HG03565 (cell line): ENCODE results near the gene FCRLB.
"Not testable (repeated sequence)": the region's sequence is repeated elsewhere in the genome, so short reads cannot be mapped to it uniquely, and the experiment has no call there.

ENCODE experiments used
- ATAC-seq: cut with Tn5 transposase; IDR thresholded peaks from one replicate; pipeline ENCODE4 v1.9.1; 2021; ENCODE audit warnings: mild to moderate bottlenecking, moderate library complexity; ENCODE audit not compliant: unreplicated experiment

Gene FCRLB

GRCh38 chr1:161718559-161719324 lies 2.6 kb upstream of the FCRLB start:
- peak; percentile 43 for ATAC-seq

DNA sequence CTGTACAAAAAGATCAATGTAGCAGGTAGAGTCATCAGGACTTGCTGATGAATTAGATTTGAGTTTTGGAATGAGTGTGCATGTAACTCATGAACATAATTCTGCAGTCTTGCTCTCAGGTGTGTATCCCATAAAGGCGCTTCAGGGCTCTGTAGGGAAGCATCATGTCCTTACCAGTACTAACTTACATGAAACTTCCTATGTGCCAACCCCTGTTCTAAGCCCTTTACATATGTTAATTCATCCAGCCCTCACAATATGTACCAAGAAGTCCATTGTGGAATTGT lies 2.1 kb upstream of the FCRLB start:
- peak; percentile 28 for ATAC-seq

GRCh38 chr1:161720422-161720821 lies 922 bp upstream of the FCRLB start:
- no peak for ATAC-seq

DNA sequence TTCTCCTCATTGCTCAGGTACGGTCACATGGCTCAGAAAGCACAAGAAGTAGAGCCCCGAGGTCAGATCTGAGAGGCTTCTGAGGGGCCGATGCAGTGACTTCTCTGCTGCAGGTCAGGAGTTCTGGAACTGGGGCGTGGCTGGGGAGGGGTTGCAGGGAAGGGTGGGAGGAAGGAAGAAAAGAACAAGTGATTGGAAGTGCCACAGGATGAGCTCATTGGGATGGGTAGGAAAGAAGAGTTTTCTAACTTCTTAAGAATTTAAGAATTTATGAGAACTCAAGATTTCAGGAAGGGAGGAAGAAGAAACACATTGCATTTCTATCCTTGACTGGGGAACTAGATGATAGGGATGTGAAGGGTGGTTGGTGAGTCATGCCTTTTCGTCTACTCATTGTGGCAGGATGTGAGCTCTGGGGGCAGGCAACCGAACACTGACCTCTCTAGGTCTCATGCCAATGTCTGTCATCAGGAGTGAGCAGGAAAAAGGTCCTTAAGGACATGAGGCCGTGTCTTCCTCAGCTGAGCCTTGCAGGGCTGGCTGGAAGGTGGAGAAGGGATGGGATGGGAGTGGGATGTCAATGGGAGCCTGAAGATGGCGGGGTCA lies 497 bp downstream of the FCRLB start:
- ATAC-seq, result no peak

DNA sequence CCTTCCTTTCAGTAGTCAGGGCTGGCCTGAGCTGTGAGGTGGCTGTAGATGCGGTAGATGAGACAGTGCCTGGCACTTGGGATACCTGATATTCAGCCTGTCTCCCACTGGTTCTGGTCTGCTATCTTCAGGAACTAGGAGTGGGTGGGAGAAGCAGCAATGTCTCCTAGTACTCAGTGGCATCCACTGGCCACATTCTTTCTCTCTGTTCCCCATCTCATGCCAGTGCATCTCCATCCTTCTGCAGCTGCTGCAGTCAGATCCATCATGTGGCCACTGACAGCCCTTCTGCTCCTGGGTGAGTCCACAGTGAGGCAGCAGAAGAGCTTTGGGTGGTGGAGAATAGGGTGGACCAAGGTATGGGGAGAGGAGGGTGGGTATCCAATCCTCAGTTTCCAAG lies 1.1 kb downstream of the FCRLB start:
- ATAC-seq, result no peak

- ATAC-seq, result no peak
These were observed 2.3 kb downstream of the FCRLB start for GRCh38 chr1:161723459-161724141.

DNA sequence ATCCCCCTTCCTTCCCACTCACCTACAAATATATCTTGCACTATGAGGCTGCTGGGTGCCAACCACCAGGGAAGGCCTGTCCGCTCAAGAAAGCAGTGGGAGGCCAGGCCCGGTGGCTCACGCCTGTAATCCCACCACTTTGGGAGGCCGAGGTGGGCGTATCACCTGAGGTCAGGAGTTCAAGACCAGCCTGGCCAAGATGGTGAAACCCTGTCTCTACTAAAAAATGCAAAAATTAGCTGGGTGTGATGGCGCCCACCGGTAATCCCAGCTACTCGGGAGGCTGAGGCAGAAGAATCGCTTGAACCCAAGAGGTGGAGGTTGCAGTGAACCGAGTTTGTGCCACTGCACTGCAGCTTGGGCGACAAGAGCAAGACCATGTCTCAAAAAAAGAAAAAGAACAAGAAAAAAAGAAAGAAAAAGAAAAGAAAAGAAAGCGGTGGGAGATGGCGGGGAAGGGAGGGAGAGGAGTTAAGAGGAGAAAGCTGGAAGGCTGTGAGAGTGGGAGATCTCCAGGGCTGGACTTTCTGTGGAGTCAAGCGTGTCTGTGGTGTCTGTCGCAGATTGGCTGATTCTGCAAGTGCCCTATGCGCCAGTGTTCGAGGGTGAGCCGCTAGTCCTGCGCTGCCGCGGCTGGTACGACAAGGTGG lies 4.0 kb downstream of the FCRLB start:
- not testable (repeated sequence) for ATAC-seq

DNA sequence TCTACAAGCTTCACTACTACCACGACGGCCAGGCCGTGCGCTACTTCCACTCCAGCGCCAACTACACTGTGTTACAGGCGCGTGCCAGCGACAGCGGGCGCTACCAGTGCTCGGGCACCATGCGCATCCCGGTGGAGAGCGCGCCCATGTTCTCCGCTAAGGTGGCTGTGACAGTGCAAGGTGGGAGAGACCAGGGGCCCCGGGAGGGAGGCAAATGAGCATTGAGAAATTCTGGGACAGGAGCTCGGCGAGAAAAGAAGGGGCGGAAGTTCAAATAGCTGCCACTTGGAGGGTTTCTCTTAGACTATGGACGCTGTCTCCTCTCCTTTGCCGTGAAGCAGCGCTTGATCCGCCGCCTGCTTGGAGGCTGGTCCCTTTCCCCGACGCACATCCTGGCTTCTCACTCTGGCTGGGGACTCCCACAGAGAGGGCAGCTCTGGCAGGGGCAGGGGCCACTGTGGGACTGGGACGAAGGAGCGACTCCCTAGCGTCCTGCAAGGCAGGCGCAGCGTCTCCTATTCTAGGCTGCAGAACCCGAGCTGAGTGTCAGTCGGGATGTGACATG lies 4.6 kb downstream of the FCRLB start:
- no peak for ATAC-seq

DNA sequence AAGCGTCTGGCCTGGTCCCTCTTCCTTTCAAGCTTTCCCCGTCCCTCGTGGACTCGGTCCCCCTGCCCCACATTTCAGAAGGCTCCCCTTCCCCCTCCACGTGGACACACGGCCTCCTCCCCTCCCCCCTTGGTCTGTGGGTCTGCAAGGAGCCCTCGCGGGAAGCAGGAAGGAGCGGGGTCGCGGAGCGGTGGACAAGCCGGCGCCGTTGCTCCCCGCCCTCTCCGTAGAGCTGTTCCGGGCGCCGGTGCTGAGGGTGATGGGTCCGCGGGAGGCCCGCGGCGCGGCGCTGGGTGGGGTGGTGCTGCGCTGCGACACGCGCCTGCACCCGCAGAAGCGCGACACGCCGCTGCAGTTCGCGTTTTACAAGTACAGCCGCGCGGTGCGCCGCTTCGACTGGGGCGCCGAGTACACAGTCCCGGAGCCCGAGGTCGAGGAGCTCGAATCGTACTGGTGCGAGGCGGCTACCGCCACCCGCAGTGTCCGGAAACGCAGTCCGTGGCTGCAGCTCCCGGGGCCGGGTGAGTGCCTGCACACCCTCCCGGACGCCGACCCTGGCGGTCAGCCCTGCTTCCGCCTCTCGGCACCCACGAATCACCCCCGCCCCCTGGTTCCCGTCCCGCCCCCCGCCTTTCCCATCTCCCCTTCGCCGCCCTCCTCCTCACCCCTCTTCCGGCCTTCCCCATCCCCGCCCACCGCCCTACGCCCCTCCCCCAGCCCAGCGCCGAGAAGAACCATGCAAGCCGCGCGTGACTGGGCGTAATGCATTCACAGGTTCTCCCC lies 5.3 kb downstream of the FCRLB start:
- peak; percentile 28 for ATAC-seq

DNA sequence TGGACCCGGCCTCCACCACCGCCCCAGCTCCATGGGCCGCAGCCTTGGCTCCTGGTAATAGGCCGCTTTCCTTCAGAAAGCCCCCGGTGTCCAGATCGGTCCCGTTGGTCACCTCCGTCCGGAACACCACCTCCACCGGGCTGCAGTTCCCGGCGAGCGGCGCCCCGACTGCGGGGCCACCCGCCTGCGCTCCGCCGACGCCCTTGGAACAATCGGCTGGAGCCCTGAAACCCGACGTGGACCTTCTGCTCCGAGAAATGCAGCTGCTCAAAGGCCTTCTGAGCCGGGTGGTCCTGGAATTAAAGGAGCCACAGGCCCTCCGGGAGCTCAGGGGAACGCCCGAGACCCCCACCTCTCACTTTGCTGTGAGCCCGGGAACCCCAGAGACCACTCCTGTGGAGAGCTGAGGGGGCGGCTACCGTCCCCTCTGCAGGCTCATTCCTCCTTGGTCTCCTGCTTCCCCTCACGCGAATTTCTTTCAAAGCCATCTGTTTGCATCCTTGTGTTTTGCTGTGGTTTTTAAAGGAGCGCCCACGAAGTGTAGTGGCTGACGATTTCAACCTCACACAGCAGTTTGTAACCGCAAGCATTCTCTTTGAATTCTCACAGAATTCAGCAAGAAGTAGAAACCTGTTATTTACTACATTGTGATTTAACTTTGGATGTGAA lies 6.0 kb downstream of the FCRLB start:
- no peak for ATAC-seq

DNA sequence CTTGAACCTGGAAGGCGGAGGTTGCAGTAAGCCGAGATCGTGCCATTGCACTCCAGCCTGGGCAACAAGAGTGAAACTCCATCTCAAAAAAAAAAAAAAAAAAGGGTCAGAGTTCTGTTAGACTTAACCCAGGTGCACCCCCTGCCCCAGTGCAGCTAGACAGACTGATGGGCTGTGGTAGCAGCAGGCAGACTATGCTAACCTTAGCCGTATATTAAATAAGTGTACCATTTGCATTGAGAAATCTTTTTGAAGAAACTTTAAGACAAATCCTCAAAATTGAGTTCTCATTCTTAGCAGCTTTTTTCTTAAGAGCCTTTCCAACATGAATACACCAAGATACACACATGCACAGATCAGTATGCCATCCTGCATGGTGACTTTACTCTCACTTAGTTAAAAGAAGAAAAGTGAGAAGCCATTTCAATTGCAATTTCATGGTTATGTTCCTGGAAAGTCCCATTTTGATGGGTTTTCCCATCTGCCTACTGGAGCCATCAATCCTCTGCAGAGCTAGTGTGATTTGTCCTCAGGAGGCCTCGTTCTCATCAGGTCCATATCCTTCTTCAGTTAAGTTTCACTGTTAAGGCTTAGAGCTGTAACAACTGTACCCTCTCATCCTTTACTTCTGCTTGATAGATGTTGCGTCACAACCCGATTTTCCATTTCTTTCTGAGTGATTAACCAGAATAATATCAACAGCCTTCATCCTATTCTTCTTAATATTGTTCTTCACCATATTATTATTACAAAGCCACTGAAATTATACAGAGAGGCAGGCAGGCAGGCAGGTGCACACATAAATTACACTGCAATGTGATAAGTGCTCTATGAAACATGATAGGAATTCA lies 7.3 kb downstream of the FCRLB start:
- no peak for ATAC-seq

DNA sequence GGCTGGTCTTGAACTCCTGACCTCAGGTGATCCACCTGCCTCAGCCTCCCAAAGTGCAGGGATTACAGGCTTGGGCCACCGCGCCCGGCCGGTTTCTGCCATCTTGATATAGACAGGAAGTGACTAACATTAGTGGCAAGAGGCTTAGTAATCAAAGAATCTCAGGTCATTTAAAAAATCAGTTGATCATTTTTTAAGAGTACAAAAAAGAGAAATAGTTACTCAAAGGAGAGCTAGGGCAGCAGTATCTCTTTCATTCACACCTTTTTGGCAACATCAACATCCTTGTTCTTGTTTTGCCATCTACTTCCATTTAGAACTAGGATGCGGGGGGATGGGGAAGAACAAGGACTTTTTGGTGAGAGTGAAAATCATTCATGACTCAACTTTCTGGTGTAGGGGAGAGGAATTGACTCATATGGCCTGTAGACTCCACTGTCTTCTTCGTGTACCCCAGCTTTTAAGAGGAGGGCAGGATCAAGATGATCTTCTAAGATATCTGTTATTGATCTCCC lies 8.8 kb downstream of the FCRLB start:
- ATAC-seq, result no peak

- no peak for ATAC-seq
These were observed 9.9 kb downstream of the FCRLB start for GRCh38 chr1:161731241-161731640.

DNA sequence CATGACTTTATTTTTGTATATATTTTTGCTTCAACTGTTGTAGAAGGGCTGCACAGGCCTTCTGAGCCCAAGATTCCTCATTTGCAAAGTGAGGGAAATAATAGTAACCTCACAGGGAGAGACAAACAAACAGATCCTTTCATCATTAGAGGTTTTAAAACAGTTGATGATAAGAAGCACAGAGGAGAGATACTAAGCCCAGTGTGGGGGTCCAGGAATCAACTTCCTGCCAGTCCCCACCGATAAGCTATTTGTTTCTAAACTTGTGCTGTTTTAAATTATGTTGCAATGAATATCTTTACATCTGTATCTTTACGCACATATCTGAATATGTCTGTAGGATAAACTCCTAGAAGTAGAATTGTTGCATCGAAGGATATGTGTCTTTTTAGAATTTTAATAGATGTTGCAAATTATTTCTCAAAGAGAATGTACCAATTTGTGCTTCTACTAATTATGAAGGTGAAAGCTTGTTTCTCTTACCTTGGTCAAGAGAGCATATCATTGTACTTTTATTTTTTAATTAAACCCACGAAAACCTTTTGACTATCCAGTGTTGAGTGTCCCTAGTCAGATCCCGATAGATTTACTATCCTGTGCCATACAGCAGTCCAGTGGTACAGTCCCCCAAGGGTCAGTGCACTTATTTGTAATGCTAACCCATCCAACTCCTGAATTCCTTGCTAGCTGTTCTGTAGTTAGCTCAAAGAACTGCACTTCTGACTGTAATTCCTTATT lies 10.8 kb downstream of the FCRLB start:
- ATAC-seq, result no peak

DNA sequence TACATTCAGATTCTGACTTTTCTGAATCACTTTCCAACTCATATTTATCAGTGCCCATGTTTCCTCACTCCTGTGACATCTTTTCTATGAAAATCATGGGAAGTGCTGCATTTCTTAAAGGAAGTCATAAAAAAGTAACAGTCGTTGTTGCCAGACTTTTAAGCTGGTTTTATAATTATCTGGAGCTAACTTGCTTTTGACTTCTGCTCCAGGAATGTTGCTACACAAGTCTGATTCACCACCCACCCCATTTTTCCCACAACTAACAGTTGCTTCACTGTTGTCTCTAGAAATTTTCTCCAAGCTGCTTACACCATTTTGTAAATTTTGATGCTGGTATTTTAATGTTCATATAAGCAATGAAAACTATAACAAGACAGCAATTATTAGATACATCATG lies 12.2 kb downstream of the FCRLB start:
- ATAC-seq, result no peak

GRCh38 chr1:161735837-161736236 lies 14.5 kb downstream of the FCRLB start:
- ATAC-seq, result no peak

DNA sequence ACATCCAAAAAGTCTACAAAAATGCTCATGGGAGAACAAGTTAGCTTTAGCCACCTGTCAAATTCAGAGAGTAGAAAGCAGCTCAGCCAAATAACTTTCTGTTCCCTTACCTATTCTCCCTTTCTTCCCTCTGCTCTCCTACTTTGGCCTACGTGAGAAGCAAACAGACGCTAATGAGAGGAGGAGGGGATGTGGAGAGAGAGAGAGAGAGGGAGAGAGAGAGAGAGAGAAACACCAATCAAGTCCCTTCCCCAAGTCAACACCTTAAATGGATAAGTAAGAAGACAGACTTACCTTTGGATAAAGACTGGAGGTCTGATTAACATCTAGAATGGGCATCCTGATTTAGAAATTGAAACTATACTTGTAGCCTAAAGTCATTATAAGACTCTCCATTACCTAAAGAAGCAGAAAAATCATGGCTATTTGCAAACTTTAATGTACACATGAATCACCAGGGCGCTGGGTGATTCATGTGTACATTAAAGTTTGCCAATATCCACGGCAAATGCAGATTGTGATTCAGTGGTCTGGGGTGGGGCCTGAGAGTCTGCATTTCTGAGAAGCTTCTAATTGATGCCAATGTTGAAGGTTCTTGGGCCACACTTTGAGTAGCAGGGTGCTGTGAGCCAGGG lies 15.1 kb downstream of the FCRLB start:
- ATAC-seq, result no peak

DNA sequence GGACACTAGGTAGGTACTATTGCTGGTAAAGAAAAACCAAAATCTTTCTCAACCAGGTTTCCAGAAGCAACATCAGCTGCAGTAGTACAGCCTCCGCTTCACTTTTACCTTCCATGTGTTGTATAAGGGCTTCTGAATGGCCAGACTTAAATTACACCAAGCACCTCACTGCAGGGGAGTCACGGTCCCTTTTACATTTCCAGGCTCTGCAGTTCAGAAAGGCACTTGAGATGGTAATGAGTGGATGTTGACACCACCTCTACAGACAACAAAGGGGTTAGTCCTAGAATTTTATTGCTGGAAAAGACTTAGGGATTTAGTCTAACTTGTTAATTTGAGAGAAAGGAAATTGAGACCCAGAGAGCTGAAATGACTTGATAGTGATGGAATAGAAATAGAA lies 16.3 kb downstream of the FCRLB start:
- no peak for ATAC-seq
